HG03108 (cell line): ENCODE results near the gene DMTF1.
"Not testable (repeated sequence)": the region's sequence is repeated elsewhere in the genome, so short reads cannot be mapped to it uniquely, and the experiment has no call there.

Source experiments
- ATAC-seq: cut with Tn5 transposase; IDR thresholded peaks from one replicate; pipeline ENCODE4 v1.9.1; 2021; ENCODE audit warnings: moderate library complexity; ENCODE audit not compliant: unreplicated experiment

DMTF1 gene

GRCh38 chr7:87152112-87152896, at the start of gene DMTF1:
Gene DMTF1 (plus strand): TSS chr7:87152453. CDS start chr7:87164942, 12,489 bp downstream.
- ATAC-seq: peak; percentile 85

GRCh38 chr7:87105401-87105800, 46.9 kb upstream of the DMTF1 start:
- ATAC-seq: no peak

GRCh38 chr7:87106974-87107612, 45.2 kb upstream of the DMTF1 start:
- no peak for ATAC-seq

- no peak for ATAC-seq
These were observed 44.1 kb upstream of the DMTF1 start for GRCh38 chr7:87107949-87108776.

- no peak for ATAC-seq
These were observed 41.5 kb upstream of the DMTF1 start for GRCh38 chr7:87110778-87111177.

GRCh38 chr7:87111877-87112276, 40.4 kb upstream of the DMTF1 start:
- ATAC-seq: no peak

GRCh38 chr7:87113077-87113476, 39.2 kb upstream of the DMTF1 start:
- ATAC-seq: no peak

GRCh38 chr7:87113904-87114303, 38.3 kb upstream of the DMTF1 start:
- not testable (repeated sequence) for ATAC-seq

- not testable (repeated sequence) for ATAC-seq
These were observed 36.5 kb upstream of the DMTF1 start for GRCh38 chr7:87115772-87116171.

GRCh38 chr7:87116315-87116714, 35.9 kb upstream of the DMTF1 start:
- ATAC-seq: no peak

GRCh38 chr7:87119581-87119980, 32.7 kb upstream of the DMTF1 start:
- ATAC-seq: no peak

GRCh38 chr7:87123105-87123504, 29.1 kb upstream of the DMTF1 start:
- no peak for ATAC-seq

- ATAC-seq: no peak
These were observed 25.2 kb upstream of the DMTF1 start for GRCh38 chr7:87127019-87127418.

GRCh38 chr7:87128861-87129267, 23.4 kb upstream of the DMTF1 start:
- ATAC-seq: no peak

GRCh38 chr7:87129332-87129731, 22.9 kb upstream of the DMTF1 start:
- no peak for ATAC-seq

GRCh38 chr7:87129848-87130247, 22.4 kb upstream of the DMTF1 start:
- ATAC-seq: peak; percentile 94

- no peak for ATAC-seq
These were observed 20.5 kb upstream of the DMTF1 start for GRCh38 chr7:87131771-87132170.

- ATAC-seq: no peak
These were observed 15.0 kb upstream of the DMTF1 start for GRCh38 chr7:87137271-87137670.

- no peak for ATAC-seq
These were observed 12.7 kb upstream of the DMTF1 start for GRCh38 chr7:87139514-87139913.

- no peak for ATAC-seq
These were observed 11.9 kb upstream of the DMTF1 start for GRCh38 chr7:87140271-87140748.

GRCh38 chr7:87144173-87144657, 8.0 kb upstream of the DMTF1 start:
- peak; percentile 97 for ATAC-seq
